Ramos (cell line): Measurements from ENCODE around the gene GPR148.

Experiments used
- in situ Hi-C: fragments of 300-500 bp; cut with MboI; formaldehyde crosslinking; loops from one replicate; pipeline ENCODE4 v1.14.3; 2022; ENCODE audit warnings: low sequenced_read_pairs; ENCODE audit not compliant: unreplicated experiment

The GPR148 gene

DNA sequence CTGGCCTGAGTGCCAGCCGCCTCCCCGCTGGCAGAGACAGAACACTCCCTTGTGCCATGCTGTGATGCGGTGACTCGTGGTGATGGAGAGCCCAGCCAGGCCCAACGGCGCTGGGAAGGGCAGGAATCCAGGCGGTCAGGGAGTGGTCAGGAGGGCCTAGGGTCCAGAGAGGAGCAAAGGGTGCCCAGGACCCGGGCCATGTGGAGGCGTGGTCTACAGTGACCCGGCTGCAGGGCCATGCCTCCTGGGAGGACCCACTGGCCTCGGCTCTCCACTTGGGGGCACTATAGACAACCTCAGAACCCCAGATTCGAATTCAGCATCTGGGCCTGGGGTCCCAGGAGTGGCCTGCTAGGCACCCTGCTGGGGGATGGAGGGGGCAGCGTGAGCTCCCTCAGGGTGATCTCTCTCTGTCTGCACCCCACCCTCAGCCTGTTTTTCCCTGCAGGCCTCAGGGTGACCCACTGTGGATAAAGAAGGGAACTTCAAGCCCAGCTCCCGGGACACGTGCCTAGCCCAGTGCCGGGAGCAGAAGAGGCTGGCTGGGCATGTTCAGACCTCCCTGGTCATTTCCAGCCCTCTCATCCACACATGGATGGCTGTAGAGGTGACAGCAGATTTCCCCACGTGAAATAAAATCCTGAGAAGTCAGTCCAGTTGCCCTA lies 39.5 kb downstream of the GPR148 start:
- in situ Hi-C loops: no loop called here

DNA sequence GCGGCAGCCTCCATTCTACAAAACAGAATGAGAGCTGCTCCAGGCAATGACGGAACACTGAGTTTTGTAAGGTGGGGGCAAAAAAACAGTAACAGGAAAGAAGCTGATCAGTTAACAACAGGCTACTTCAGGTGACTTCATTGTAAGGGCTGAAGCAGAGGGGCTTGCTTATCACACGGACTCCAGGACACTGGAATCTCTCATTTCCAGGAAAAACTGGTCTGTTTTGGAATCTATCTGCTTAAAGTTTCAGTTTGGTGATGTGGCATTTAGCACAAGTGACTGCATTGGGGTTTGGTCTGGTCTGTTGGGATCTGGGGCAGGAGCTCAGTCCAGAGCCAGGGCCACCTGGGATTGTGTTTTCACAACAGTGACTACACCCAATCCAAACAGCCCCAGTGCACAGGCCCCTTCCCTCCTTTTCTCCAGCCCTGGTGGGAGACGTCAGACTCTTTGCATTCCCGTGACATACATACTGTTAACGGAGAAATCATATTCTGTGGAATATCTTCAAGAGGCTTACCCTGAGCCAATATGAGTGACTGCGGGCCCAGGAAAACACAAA lies 40.6 kb downstream of the GPR148 start:
- in situ Hi-C loops: no loop called here

DNA sequence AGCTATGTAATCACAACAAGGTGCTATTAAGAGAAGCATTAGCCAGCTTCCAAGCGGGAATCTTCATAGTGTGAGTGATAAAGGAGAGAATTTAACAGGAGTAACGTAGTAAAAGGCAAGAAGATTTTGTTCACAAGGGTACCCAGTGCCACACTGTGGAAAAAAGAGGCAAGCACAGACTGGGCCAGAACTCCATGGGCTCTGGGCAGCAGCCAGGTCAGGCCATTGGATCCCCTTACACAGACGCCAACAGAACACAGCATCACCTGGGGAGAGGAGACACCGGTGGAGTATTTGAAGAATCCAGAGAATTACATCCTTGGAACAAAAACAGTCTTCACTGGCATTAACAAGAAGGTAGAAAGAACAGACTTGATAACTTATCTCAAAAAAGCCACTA lies 47.7 kb downstream of the GPR148 start:
- in situ Hi-C loops: no loop called here

- in situ Hi-C loops: no loop called here
These were observed 49.9 kb downstream of the GPR148 start for GRCh38 chr2:130778781-130779180.
